ENCODE measurements around the gene NPY1R.

The NPY1R gene

GRCh38 chr4:163332526-163333406, at the start of gene NPY1R:
Gene NPY1R, minus strand, starts transcription at chr4:163332596. Its CDS starts 6,042 bp downstream, at chr4:163326554.
- peak; percentile 74 for DNase-seq (ENCODE audit: low spot score)

GRCh38 chr4:163380703-163381102, 48.3 kb upstream of the NPY1R start:
- no peak for DNase-seq (ENCODE audit: low spot score)

- no peak for DNase-seq (ENCODE audit: low spot score)
Measured at GRCh38 chr4:163378661-163379060, 46.3 kb upstream of the NPY1R start.

- DNase-seq (ENCODE audit: low spot score), result no peak
Measured at GRCh38 chr4:163372029-163372428, 39.6 kb upstream of the NPY1R start.

- DNase-seq (ENCODE audit: low spot score), result no peak
Measured at GRCh38 chr4:163367651-163368050, 35.3 kb upstream of the NPY1R start.

GRCh38 chr4:163356104-163356503, 23.7 kb upstream of the NPY1R start:
- no peak for DNase-seq (ENCODE audit: low spot score)

GRCh38 chr4:163353054-163353453, 20.7 kb upstream of the NPY1R start:
- no peak for DNase-seq (ENCODE audit: low spot score)

- peak; percentile 32 for DNase-seq (ENCODE audit: low spot score)
Measured at GRCh38 chr4:163350672-163351071, 18.3 kb upstream of the NPY1R start.

- DNase-seq (ENCODE audit: low spot score), result no peak
Measured at GRCh38 chr4:163344147-163345125, 12.0 kb upstream of the NPY1R start.

- no peak for DNase-seq (ENCODE audit: low spot score)
Measured at GRCh38 chr4:163343604-163344146, 11.3 kb upstream of the NPY1R start, which contains the start of gene NPY5R. Gene NPY5R, plus strand, starts transcription at chr4:163343892. Its CDS starts 6,382 bp downstream, at chr4:163350274.

- DNase-seq (ENCODE audit: low spot score), result no peak
Measured at GRCh38 chr4:163335384-163335783, 3.0 kb upstream of the NPY1R start.

GRCh38 chr4:163331629-163332376, 593 bp downstream of the NPY1R start:
- no peak for DNase-seq (ENCODE audit: low spot score)

- no peak for DNase-seq (ENCODE audit: low spot score)
Measured at GRCh38 chr4:163330916-163331628, 1.3 kb downstream of the NPY1R start.

GRCh38 chr4:163317110-163317509, 15.3 kb downstream of the NPY1R start:
- DNase-seq (ENCODE audit: low spot score), result no peak

- DNase-seq (ENCODE audit: low spot score), result no peak
Measured at GRCh38 chr4:163309466-163309865, 22.9 kb downstream of the NPY1R start.

GRCh38 chr4:163303069-163303468, 29.3 kb downstream of the NPY1R start:
- DNase-seq (ENCODE audit: low spot score), result no peak

GRCh38 chr4:163300445-163300844, 32.0 kb downstream of the NPY1R start:
- no peak for DNase-seq (ENCODE audit: low spot score)

GRCh38 chr4:163295138-163295537, 37.3 kb downstream of the NPY1R start:
- no peak for DNase-seq (ENCODE audit: low spot score)

- no peak for DNase-seq (ENCODE audit: low spot score)
Measured at GRCh38 chr4:163284304-163284703, 48.1 kb downstream of the NPY1R start.

GRCh38 chr4:163280703-163281519, 51.5 kb downstream of the NPY1R start:
- DNase-seq (ENCODE audit: low spot score), result no peak
